ENCODE data around the gene MLX. TPM values are rescaled to one million over a fixed set of nuclear protein-coding genes. Genes with fewer than 3 reads are reported as not detected.

MLX gene
- total and polyA plus RNA-seq, 10 of the 15 experiments (the other 5 are each of a cell fraction or from before 2014, with no cell fraction given): 34.4 to 65.0 (median 44.4) TPM

DNA sequence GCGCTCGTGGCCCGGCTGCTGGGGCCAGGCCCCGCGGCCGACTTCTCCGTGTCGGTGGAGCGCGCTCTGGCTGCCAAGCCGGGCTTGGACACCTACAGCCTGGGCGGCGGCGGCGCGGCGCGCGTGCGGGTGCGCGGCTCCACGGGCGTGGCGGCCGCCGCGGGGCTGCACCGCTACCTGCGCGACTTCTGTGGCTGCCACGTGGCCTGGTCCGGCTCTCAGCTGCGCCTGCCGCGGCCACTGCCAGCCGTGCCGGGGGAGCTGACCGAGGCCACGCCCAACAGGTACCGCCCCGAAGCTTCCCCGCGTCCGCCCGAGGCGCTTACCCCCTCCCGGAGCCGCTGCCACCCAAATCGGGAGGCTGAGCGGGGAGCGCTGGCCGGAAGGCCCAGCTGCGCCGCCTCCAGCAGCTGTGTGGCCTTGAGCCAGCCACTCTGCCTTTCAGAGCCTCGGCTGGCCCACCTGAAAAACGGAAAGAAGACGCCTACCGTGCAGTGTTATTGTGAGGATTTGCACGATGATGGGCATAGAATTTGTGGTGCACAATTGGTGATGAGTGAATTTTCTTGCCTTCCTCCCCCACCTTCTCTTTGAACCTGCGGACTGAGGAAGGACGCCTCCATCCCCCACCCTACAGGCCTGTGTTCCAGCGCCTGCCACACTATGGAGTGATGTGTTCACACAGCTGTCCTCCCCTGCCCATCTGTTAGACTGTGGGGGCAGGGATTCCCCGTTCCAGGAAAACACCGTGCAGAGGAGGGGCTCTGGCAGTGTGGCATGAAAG is 30.3 kb upstream of the MLX start (continued):
- TF ChIP-seq, protein P1, sequence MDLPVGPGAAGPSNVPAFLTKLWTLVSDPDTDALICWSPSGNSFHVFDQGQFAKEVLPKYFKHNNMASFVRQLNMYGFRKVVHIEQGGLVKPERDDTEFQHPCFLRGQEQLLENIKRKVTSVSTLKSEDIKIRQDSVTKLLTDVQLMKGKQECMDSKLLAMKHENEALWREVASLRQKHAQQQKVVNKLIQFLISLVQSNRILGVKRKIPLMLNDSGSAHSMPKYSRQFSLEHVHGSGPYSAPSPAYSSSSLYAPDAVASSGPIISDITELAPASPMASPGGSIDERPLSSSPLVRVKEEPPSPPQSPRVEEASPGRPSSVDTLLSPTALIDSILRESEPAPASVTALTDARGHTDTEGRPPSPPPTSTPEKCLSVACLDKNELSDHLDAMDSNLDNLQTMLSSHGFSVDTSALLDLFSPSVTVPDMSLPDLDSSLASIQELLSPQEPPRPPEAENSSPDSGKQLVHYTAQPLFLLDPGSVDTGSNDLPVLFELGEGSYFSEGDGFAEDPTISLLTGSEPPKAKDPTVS (IDR thresholded peaks at IDR 0.05; ENCODE audit: low read depth, low read length): no peak
- TF ChIP-seq EP300 (IDR thresholded peaks at IDR 0.05; ENCODE audit: borderline replicate concordance in 1 of 2, control insufficient read depth in 1 of 2, low read depth in 2 of 2, low read length in 2 of 2) (no peak), TCF12 (IDR thresholded peaks at IDR 0.05; ENCODE audit: low read depth, low read length) (peak; percentile 44; the same call in 1 of the 2 replicates), SRF (IDR thresholded peaks at IDR 0.05; ENCODE audit: low read depth in 2 of 2, low read length in 2 of 2) (no peak), STAT3 (IDR thresholded peaks at IDR 0.05; ENCODE audit: low read depth, low read length) (no peak), GATAD2B (conservative IDR thresholded peaks at IDR 0.05; ENCODE audit: low read depth) (peak; percentile 98), SIX5 (IDR thresholded peaks at IDR 0.05; ENCODE audit: low read depth, low read length, severe bottlenecking) (no peak), ZNF217 (IDR thresholded peaks at IDR 0.05) (peak; percentile 56; the same call in 1 of the 2 replicates), HDAC6 (IDR thresholded peaks at IDR 0.05; ENCODE audit: unreplicated experiment) (no peak), POLR2AphosphoS2 (IDR thresholded peaks at IDR 0.05; ENCODE audit: low read depth, low read length) (no peak), CREM (IDR thresholded peaks at IDR 0.05; ENCODE audit: low read depth) (no peak), NR2F1 (conservative IDR thresholded peaks at IDR 0.05) (no peak), ZNF622 (IDR thresholded peaks at IDR 0.05) (no peak), NFYB (IDR thresholded peaks at IDR 0.05; ENCODE audit: insufficient read depth, low read depth, low read length) (peak; percentile 35; the same call in 1 of the 2 replicates), PAX8 (IDR thresholded peaks at IDR 0.05) (no peak), MXI1 (IDR thresholded peaks at IDR 0.05; ENCODE audit: low read depth, low read length) (peak; percentile 97), NR2C1 (IDR thresholded peaks at IDR 0.05) (no peak), CBFB (IDR thresholded peaks at IDR 0.05; ENCODE audit: low read depth) (no peak), ESRRA (IDR thresholded peaks at IDR 0.05; ENCODE audit: low read length) (no peak), RELA (IDR thresholded peaks at IDR 0.05; ENCODE audit: borderline replicate concordance, partially characterized antibody) (no peak)
- TF ChIP-seq, protein P2, sequence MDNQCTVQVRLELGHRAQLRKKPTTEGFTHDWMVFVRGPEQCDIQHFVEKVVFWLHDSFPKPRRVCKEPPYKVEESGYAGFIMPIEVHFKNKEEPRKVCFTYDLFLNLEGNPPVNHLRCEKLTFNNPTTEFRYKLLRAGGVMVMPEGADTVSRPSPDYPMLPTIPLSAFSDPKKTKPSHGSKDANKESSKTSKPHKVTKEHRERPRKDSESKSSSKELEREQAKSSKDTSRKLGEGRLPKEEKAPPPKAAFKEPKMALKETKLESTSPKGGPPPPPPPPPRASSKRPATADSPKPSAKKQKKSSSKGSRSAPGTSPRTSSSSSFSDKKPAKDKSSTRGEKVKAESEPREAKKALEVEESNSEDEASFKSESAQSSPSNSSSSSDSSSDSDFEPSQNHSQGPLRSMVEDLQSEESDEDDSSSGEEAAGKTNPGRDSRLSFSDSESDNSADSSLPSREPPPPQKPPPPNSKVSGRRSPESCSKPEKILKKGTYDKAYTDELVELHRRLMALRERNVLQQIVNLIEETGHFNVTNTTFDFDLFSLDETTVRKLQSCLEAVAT (IDR thresholded peaks at IDR 0.05): no peak
- TF ChIP-seq, protein P3, sequence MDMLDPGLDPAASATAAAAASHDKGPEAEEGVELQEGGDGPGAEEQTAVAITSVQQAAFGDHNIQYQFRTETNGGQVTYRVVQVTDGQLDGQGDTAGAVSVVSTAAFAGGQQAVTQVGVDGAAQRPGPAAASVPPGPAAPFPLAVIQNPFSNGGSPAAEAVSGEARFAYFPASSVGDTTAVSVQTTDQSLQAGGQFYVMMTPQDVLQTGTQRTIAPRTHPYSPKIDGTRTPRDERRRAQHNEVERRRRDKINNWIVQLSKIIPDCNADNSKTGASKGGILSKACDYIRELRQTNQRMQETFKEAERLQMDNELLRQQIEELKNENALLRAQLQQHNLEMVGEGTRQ (IDR thresholded peaks at IDR 0.05; ENCODE audit: borderline replicate concordance, low read depth, low read length): no peak
- TF ChIP-seq, protein P4, sequence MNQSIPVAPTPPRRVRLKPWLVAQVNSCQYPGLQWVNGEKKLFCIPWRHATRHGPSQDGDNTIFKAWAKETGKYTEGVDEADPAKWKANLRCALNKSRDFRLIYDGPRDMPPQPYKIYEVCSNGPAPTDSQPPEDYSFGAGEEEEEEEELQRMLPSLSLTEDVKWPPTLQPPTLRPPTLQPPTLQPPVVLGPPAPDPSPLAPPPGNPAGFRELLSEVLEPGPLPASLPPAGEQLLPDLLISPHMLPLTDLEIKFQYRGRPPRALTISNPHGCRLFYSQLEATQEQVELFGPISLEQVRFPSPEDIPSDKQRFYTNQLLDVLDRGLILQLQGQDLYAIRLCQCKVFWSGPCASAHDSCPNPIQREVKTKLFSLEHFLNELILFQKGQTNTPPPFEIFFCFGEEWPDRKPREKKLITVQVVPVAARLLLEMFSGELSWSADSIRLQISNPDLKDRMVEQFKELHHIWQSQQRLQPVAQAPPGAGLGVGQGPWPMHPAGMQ (IDR thresholded peaks at IDR 0.05; ENCODE audit: borderline replicate concordance): no peak
- TF ChIP-seq, protein P5, sequence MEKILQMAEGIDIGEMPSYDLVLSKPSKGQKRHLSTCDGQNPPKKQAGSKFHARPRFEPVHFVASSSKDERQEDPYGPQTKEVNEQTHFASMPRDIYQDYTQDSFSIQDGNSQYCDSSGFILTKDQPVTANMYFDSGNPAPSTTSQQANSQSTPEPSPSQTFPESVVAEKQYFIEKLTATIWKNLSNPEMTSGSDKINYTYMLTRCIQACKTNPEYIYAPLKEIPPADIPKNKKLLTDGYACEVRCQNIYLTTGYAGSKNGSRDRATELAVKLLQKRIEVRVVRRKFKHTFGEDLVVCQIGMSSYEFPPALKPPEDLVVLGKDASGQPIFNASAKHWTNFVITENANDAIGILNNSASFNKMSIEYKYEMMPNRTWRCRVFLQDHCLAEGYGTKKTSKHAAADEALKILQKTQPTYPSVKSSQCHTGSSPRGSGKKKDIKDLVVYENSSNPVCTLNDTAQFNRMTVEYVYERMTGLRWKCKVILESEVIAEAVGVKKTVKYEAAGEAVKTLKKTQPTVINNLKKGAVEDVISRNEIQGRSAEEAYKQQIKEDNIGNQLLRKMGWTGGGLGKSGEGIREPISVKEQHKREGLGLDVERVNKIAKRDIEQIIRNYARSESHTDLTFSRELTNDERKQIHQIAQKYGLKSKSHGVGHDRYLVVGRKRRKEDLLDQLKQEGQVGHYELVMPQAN (conservative IDR thresholded peaks at IDR 0.05): peak; percentile 97
